Measurements from ENCODE around the gene PATJ.

DNA sequence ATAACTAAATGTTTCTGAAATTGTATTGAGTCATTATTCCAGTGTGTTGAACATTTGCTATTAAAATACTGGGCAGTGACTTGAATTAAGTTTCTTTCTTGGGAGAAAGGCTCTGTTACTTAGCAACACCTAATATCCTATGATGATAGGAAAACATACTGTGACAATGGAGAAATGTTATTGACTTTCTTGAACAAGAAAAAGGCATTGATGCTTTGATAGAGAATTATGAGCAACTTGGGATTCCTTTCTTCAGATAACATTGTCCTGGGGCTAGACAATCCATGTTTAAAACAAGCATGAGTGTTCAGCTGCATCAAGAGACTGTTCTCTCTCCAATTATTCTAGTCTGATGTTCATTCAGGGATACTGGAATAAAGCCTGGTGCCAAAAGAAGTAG, 236.5 kb downstream of the PATJ start:
- no peak for TF ChIP-seq RBFOX2 (IDR thresholded peaks at IDR 0.05; ENCODE audit: low read depth, low read length)
- no peak for TF ChIP-seq TEAD2 (CRISPR knock-in tag; IDR thresholded peaks at IDR 0.05)
- TF ChIP-seq EP300 (IDR thresholded peaks at IDR 0.05; ENCODE audit: low read depth in 2 of 2, low read length in 2 of 2), result no peak
- no peak for TF ChIP-seq EP300 (CRISPR knock-in tag; IDR thresholded peaks at IDR 0.05; ENCODE audit: borderline replicate concordance)
- TF ChIP-seq SIN3B (IDR thresholded peaks at IDR 0.05; ENCODE audit: low read length), result no peak
- TF ChIP-seq, protein P1, sequence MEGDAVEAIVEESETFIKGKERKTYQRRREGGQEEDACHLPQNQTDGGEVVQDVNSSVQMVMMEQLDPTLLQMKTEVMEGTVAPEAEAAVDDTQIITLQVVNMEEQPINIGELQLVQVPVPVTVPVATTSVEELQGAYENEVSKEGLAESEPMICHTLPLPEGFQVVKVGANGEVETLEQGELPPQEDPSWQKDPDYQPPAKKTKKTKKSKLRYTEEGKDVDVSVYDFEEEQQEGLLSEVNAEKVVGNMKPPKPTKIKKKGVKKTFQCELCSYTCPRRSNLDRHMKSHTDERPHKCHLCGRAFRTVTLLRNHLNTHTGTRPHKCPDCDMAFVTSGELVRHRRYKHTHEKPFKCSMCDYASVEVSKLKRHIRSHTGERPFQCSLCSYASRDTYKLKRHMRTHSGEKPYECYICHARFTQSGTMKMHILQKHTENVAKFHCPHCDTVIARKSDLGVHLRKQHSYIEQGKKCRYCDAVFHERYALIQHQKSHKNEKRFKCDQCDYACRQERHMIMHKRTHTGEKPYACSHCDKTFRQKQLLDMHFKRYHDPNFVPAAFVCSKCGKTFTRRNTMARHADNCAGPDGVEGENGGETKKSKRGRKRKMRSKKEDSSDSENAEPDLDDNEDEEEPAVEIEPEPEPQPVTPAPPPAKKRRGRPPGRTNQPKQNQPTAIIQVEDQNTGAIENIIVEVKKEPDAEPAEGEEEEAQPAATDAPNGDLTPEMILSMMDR (CRISPR knock-in tag; IDR thresholded peaks at IDR 0.05), result no peak
- no peak for TF ChIP-seq ZNF121 (CRISPR knock-in tag; IDR thresholded peaks at IDR 0.05)
- TF ChIP-seq POLR2AphosphoS5 (IDR thresholded peaks at IDR 0.05; ENCODE audit: low read depth, low read length), result no peak
- TF ChIP-seq RFX1 (IDR thresholded peaks at IDR 0.05), result no peak
- no peak for TF ChIP-seq MLX (CRISPR knock-in tag; IDR thresholded peaks at IDR 0.05)
- no peak for TF ChIP-seq CEBPZ (IDR thresholded peaks at IDR 0.05; ENCODE audit: low read length)
- no peak for TF ChIP-seq EZH2 (conservative IDR thresholded peaks at IDR 0.05; ENCODE audit: low read depth, low read length)
- TF ChIP-seq IKZF1 (IDR thresholded peaks at IDR 0.05), result no peak
- TF ChIP-seq ESRRA (CRISPR knock-in tag; IDR thresholded peaks at IDR 0.05; ENCODE audit: low read depth), result no peak
- TF ChIP-seq TBP (CRISPR knock-in tag; IDR thresholded peaks at IDR 0.05), result no peak
